ENCODE results near the gene HS3ST1.

The HS3ST1 gene

GRCh38 chr4:11366859-11367258 is 61.8 kb downstream of the HS3ST1 start:
- H3K4me1 Mint-ChIP-seq (ENCODE audit: low read depth in 2 of 2), result no peaks in the 10 kb centered on the region
- ATAC-seq (replicated peaks), result no peak
- no peak overlapping the region for H3K27ac Mint-ChIP-seq
- no peaks in the 10 kb centered on the region for H3K27me3 Mint-ChIP-seq
- DNase-seq, result no peak
- H3K9me3 Mint-ChIP-seq, result no peaks in the 10 kb centered on the region
- no peak overlapping the region for H3K4me3 Mint-ChIP-seq
- H3K36me3 Mint-ChIP-seq (ENCODE audit: insufficient read depth), result no peaks in the 10 kb centered on the region

GRCh38 chr4:11365039-11365438 is 63.7 kb downstream of the HS3ST1 start:
- no peak for ATAC-seq (replicated peaks)
- no peaks in the 10 kb centered on the region for H3K36me3 Mint-ChIP-seq (ENCODE audit: insufficient read depth)
- no peak overlapping the region for H3K27ac Mint-ChIP-seq
- H3K4me1 Mint-ChIP-seq (ENCODE audit: low read depth in 2 of 2), result no peaks in the 10 kb centered on the region
- no peaks in the 10 kb centered on the region for H3K27me3 Mint-ChIP-seq
- DNase-seq, result no peak
- H3K4me3 Mint-ChIP-seq, result no peak overlapping the region
- no peaks in the 10 kb centered on the region for H3K9me3 Mint-ChIP-seq

GRCh38 chr4:11359591-11359990 is 69.1 kb downstream of the HS3ST1 start:
- H3K9me3 Mint-ChIP-seq, result peaks cover 0 to 2% of the 10 kb centered on the region in 2 donors
- ATAC-seq (replicated peaks), result no peak
- H3K27ac Mint-ChIP-seq, result no peak overlapping the region
- no peaks in the 10 kb centered on the region for H3K27me3 Mint-ChIP-seq
- no peak overlapping the region for H3K4me3 Mint-ChIP-seq
- H3K36me3 Mint-ChIP-seq (ENCODE audit: insufficient read depth), result no peaks in the 10 kb centered on the region
- no peaks in the 10 kb centered on the region for H3K4me1 Mint-ChIP-seq (ENCODE audit: low read depth in 2 of 2)
- no peak for DNase-seq

- Mint-ChIP-seq H3K9me3 (peaks cover 0 to 2% of the 10 kb centered on the region in 2 donors), H3K27ac (no peak overlapping the region), H3K27me3 (no peaks in the 10 kb centered on the region), H3K4me1 (ENCODE audit: low read depth in 2 of 2) (no peaks in the 10 kb centered on the region), H3K4me3 (no peak overlapping the region), H3K36me3 (ENCODE audit: insufficient read depth) (no peaks in the 10 kb centered on the region)
- DNase-seq (no peak), ATAC-seq (replicated peaks) (no peak)
These were observed 73.5 kb downstream of the HS3ST1 start for GRCh38 chr4:11355226-11355625.

- Mint-ChIP-seq H3K4me3 (no peak overlapping the region), H3K27me3 (no peaks in the 10 kb centered on the region), H3K4me1 (ENCODE audit: low read depth in 2 of 2) (no peaks in the 10 kb centered on the region), H3K9me3 (peaks cover 0 to 2% of the 10 kb centered on the region in 2 donors), H3K36me3 (ENCODE audit: insufficient read depth) (no peaks in the 10 kb centered on the region), H3K27ac (no peak overlapping the region)
- ATAC-seq (replicated peaks) (no peak), DNase-seq (no peak)
These were observed 74.2 kb downstream of the HS3ST1 start for GRCh38 chr4:11354531-11354930.

GRCh38 chr4:11348449-11349088 is 80.1 kb downstream of the HS3ST1 start:
- no peak for DNase-seq
- no peak for ATAC-seq (replicated peaks)
- H3K27me3 Mint-ChIP-seq, result no peaks in the 10 kb centered on the region

GRCh38 chr4:11344916-11345315 is 83.8 kb downstream of the HS3ST1 start:
- Mint-ChIP-seq H3K4me1 (ENCODE audit: low read depth in 2 of 2) (no peaks in the 10 kb centered on the region), H3K27me3 (no peaks in the 10 kb centered on the region), H3K36me3 (ENCODE audit: insufficient read depth) (no peaks in the 10 kb centered on the region), H3K27ac (no peak overlapping the region), H3K4me3 (no peak overlapping the region), H3K9me3 (no peaks in the 10 kb centered on the region)
- ATAC-seq (replicated peaks) (no peak), DNase-seq (no peak)

More at GRCh38 chr4:11348449-11349088, 80.1 kb downstream of the HS3ST1 start:
- H3K9me3 Mint-ChIP-seq, result no peaks in the 10 kb centered on the region
- no peaks in the 10 kb centered on the region for H3K4me1 Mint-ChIP-seq (ENCODE audit: low read depth in 2 of 2)
- H3K4me3 Mint-ChIP-seq, result no peak overlapping the region
- no peaks in the 10 kb centered on the region for H3K36me3 Mint-ChIP-seq (ENCODE audit: insufficient read depth)
- no peak overlapping the region for H3K27ac Mint-ChIP-seq

- no peaks in the 10 kb centered on the region for H3K27me3 Mint-ChIP-seq
- DNase-seq, result no peak
- H3K36me3 Mint-ChIP-seq (ENCODE audit: insufficient read depth), result no peaks in the 10 kb centered on the region
- H3K27ac Mint-ChIP-seq, result no peak overlapping the region
- H3K4me3 Mint-ChIP-seq, result no peak overlapping the region
- no peaks in the 10 kb centered on the region for H3K9me3 Mint-ChIP-seq
- no peak for ATAC-seq (replicated peaks)
- H3K4me1 Mint-ChIP-seq (ENCODE audit: low read depth in 2 of 2), result no peaks in the 10 kb centered on the region
These were observed 85.2 kb downstream of the HS3ST1 start for GRCh38 chr4:11343536-11343935.
